MCF 10A (cell line): Measurements from ENCODE around the gene PIGR. TPM values are rescaled to one million over a fixed set of nuclear protein-coding genes. Genes with fewer than 3 reads are reported as not detected.

ENCODE experiments used
- Bru-seq: library from RNA; stranded (reverse); fragments of 400-500 nt; gene quantifications from one replicate; lab custom pipeline; 2021; lab: Mats Ljungman, UMichigan
- BruChase-seq, 2 experiments: library from RNA; stranded (reverse); fragments of 400-500 nt; gene quantifications; one replicate each; lab custom pipeline; 2021; lab: Mats Ljungman, UMichigan
- BruUV-seq: library from RNA; stranded (reverse); fragments of 400-500 nt; replicated peaks from 2 replicates; lab custom pipeline; 2021; lab: Mats Ljungman, UMichigan
- CTCF ChIA-PET: fragments of 300-600 bp; sonication (Branson Sonifier 250); formaldehyde crosslinking; extraction: SDS; loops from one replicate; lab custom pipeline; 2021; ENCODE audit warnings: antibody characterized with exemption, inconsistent platforms; lab: Yijun Ruan, JAX
- POLR2A ChIA-PET: fragments of 300-600, 350-650 bp; sonication (Branson Sonifier 250); formaldehyde crosslinking; extraction: SDS; loops from one replicate; lab custom pipeline; 2020; ENCODE audit warnings: antibody characterized with exemption, inconsistent platforms; lab: Yijun Ruan, JAX
- DNase-seq: peaks from one replicate; pipeline ENCODE4 v3.0.0-alpha.2; 2018; ENCODE audit not compliant: unreplicated experiment
- H3K27ac Mint-ChIP-seq: one replicate; pipeline ENCODE4 v1.8.0; 2022; ENCODE audit warnings: mild to moderate bottlenecking, low read depth, mixed read lengths; ENCODE audit not compliant: unreplicated experiment
- H3K27me3 Mint-ChIP-seq: one replicate; pipeline ENCODE4 v1.8.0; 2022; ENCODE audit warnings: mixed read lengths; ENCODE audit not compliant: insufficient read depth, unreplicated experiment
- H3K36me3 Mint-ChIP-seq: one replicate; pipeline ENCODE4 v1.8.0; 2022; ENCODE audit warnings: mild to moderate bottlenecking, moderate library complexity, mixed read lengths; ENCODE audit not compliant: insufficient read depth, unreplicated experiment
- H3K4me1 Mint-ChIP-seq: one replicate; pipeline ENCODE4 v1.8.0; 2022; ENCODE audit warnings: mixed read lengths; ENCODE audit not compliant: insufficient read depth, unreplicated experiment
- H3K4me3 Mint-ChIP-seq: one replicate; pipeline ENCODE4 v1.8.0; 2022; ENCODE audit warnings: mild to moderate bottlenecking, moderate library complexity, mixed read lengths; ENCODE audit not compliant: unreplicated experiment
- H3K9me3 Mint-ChIP-seq: one replicate; pipeline ENCODE4 v1.8.0; 2022; ENCODE audit warnings: mixed read lengths; ENCODE audit not compliant: unreplicated experiment
- intact Hi-C: fragments of 100-400 bp; cut with micrococcal nuclease; formaldehyde crosslinking; loops from 2 replicates; pipeline ENCODE4 v1.14.1; 2022
- long read RNA-seq: library from polyadenylated mRNA; stranded (forward); transcript quantifications from one replicate; pipeline ENCODE4 v2.0.0, GENCODE V29; 2022
- total RNA-seq: library from RNA; stranded (reverse); gene quantifications from 2 replicates; pipeline ENCODE4 v1.2.3, GENCODE V29; 2022
- TF ChIP-seq, protein P1 (sequence below): fragments of 200-600 bp; IDR thresholded peaks from one replicate; pipeline ENCODE4 v1.8.0; 2022; ENCODE audit warnings: antibody characterized with exemption, mild to moderate bottlenecking; ENCODE audit not compliant: unreplicated experiment

Gene PIGR, protein sequence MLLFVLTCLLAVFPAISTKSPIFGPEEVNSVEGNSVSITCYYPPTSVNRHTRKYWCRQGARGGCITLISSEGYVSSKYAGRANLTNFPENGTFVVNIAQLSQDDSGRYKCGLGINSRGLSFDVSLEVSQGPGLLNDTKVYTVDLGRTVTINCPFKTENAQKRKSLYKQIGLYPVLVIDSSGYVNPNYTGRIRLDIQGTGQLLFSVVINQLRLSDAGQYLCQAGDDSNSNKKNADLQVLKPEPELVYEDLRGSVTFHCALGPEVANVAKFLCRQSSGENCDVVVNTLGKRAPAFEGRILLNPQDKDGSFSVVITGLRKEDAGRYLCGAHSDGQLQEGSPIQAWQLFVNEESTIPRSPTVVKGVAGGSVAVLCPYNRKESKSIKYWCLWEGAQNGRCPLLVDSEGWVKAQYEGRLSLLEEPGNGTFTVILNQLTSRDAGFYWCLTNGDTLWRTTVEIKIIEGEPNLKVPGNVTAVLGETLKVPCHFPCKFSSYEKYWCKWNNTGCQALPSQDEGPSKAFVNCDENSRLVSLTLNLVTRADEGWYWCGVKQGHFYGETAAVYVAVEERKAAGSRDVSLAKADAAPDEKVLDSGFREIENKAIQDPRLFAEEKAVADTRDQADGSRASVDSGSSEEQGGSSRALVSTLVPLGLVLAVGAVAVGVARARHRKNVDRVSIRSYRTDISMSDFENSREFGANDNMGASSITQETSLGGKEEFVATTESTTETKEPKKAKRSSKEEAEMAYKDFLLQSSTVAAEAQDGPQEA
- total RNA-seq = not detected in 2 replicates
- not detected for Bru-seq, nascent RNA
- BruChase-seq, experiment 1, labeled RNA remaining after a 6-hour chase = percentile 10 among the genes with signal in this experiment
- percentile 9 among the genes with signal in this experiment for BruChase-seq, experiment 2, labeled RNA remaining after a 2-hour chase
- long read RNA-seq = 0 reads

DNA sequence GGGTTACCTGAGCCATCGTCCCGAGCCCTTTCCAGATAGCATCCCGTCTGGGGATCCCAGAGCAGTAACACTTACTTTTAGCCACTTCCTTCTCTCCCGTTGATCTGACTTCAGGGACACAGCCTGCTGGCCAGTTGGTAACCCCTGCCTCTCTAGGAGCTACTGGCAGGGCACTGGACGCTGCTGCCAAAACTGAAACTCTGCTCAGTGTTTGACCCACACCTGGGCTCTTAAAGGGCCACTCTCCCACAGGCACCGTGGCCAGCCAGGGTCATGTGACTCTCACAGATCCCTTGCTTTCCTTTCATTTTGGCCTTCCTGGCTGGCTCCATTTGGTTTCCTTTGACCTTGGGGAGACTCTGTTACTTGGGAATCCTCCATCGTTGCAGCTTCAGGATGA, at the start of gene PIGR:
Gene PIGR, minus strand, starts transcription at position 206 of the 400 bp plus-strand sequence. CDS start 5,935 bp downstream, outside the sequence.
- ChIA-PET POLR2A (interaction anchor here (0.6 kb wide), 1 partner anchor 35 kb away, joined by 4 read pairs; no protein-coding TSS in a partner anchor), CTCF (interaction anchor here (0.6 to 1.6 kb wide), 9 partner anchors 13 to 316 kb away, joined by 3 to 13 read pairs (median 4); no protein-coding TSS in a partner anchor)
- Mint-ChIP-seq H3K27ac (no peak within 1 kb of the TSS), H3K4me1 (no peaks in the 10 kb centered on the region), H3K27me3 (peaks cover 39% of the 10 kb centered on the region), H3K9me3 (no peaks in the 10 kb centered on the region), H3K36me3 (no peaks in the 10 kb centered on the region), H3K4me3 (no peak within 1 kb of the TSS)
- no peak for DNase-seq
- TF ChIP-seq, protein P1, sequence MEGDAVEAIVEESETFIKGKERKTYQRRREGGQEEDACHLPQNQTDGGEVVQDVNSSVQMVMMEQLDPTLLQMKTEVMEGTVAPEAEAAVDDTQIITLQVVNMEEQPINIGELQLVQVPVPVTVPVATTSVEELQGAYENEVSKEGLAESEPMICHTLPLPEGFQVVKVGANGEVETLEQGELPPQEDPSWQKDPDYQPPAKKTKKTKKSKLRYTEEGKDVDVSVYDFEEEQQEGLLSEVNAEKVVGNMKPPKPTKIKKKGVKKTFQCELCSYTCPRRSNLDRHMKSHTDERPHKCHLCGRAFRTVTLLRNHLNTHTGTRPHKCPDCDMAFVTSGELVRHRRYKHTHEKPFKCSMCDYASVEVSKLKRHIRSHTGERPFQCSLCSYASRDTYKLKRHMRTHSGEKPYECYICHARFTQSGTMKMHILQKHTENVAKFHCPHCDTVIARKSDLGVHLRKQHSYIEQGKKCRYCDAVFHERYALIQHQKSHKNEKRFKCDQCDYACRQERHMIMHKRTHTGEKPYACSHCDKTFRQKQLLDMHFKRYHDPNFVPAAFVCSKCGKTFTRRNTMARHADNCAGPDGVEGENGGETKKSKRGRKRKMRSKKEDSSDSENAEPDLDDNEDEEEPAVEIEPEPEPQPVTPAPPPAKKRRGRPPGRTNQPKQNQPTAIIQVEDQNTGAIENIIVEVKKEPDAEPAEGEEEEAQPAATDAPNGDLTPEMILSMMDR = no peak
- no TSS peak for BruUV-seq
- intact Hi-C loops = no loop called here

DNA sequence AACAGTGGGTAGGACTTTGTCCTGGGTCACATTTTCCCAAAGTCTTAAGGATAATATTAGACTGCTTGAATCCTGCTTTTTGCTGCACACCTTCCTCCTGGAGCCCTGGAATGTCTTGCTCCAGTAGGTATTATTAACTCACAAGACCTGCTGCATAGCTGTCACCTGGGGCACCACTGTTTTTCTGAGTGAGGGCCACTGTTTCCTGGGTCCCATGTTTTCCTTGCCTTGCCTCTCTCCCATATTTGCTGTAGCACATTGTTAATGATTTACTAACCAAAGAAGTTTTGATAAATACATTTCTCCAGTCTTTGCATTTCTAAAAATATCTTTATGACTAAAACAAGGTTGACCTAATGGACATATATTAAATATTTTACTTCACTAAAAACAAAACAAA, 46.5 kb upstream of the PIGR start:
- TF ChIP-seq, protein P1 = no peak
- ChIA-PET CTCF (interaction anchor here (0.6 to 8.8 kb wide), 9 partner anchors 11 to 904 kb away, joined by 3 to 98 read pairs (median 5); no protein-coding TSS in a partner anchor), POLR2A (interaction anchor here (0.6 to 26.6 kb wide), 5 partner anchors 9 to 412 kb away, joined by 3 to 936 read pairs (median 4); partner anchors contain the start of gene C1orf116)
- H3K4me1 Mint-ChIP-seq = no peaks in the 10 kb centered on the region
- H3K9me3 Mint-ChIP-seq = no peaks in the 10 kb centered on the region
- no peaks in the 10 kb centered on the region for H3K27me3 Mint-ChIP-seq
- intact Hi-C loops = no loop called here
- no peak overlapping the region for H3K27ac Mint-ChIP-seq
- H3K4me3 Mint-ChIP-seq = no peak overlapping the region
- peaks cover 7% of the 10 kb centered on the region for H3K36me3 Mint-ChIP-seq
- DNase-seq = no peak
- no TSS peak for BruUV-seq

DNA sequence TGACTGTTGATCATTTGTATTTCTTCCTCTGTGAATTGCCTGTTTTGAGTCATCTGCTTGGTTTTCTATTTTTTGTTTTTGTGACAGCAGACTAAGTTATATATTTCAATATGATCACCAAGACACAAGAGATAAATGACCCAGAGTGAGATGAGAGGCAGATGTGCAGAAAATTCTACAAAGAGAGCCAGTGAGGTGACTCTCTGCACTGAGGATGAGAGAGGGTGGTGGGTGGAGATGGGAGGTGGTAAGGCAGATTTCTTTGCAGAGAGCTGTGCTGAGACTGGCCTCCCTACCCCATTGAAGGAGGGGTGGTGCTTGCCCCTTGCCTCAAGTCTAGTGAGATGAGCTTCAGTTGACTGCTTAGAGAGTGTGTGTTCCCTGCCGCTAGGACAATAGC, 41.6 kb upstream of the PIGR start:
- Mint-ChIP-seq H3K4me1 (no peaks in the 10 kb centered on the region), H3K27ac (no peak overlapping the region), H3K4me3 (no peak overlapping the region), H3K27me3 (no peaks in the 10 kb centered on the region), H3K9me3 (no peaks in the 10 kb centered on the region), H3K36me3 (peaks cover 1% of the 10 kb centered on the region)
- TF ChIP-seq, protein P1 = no peak
- intact Hi-C loops = no loop called here
- POLR2A ChIA-PET = interaction anchor here (1.0 to 1.6 kb wide), 2 partner anchors 19 to 65 kb away, joined by 4 to 7 read pairs; partner anchors contain the start of gene PFKFB2
- no peak for DNase-seq
- CTCF ChIA-PET = interaction anchor here (0.7 to 2.7 kb wide), 3 partner anchors 17 to 360 kb away, joined by 3 to 10 read pairs (median 4); no protein-coding TSS in a partner anchor
- no TSS peak for BruUV-seq
